HG03103 (cell line): Measurements from ENCODE around the gene CAMK2N1.
"Not testable (repeated sequence)": the region's sequence is repeated elsewhere in the genome, so short reads cannot be mapped to it uniquely, and the experiment has no call there.

Experiments used
- ATAC-seq: cut with Tn5 transposase; IDR thresholded peaks from one replicate; pipeline ENCODE4 v1.9.1; 2021; ENCODE audit warnings: low read depth; ENCODE audit not compliant: unreplicated experiment

Gene CAMK2N1

DNA sequence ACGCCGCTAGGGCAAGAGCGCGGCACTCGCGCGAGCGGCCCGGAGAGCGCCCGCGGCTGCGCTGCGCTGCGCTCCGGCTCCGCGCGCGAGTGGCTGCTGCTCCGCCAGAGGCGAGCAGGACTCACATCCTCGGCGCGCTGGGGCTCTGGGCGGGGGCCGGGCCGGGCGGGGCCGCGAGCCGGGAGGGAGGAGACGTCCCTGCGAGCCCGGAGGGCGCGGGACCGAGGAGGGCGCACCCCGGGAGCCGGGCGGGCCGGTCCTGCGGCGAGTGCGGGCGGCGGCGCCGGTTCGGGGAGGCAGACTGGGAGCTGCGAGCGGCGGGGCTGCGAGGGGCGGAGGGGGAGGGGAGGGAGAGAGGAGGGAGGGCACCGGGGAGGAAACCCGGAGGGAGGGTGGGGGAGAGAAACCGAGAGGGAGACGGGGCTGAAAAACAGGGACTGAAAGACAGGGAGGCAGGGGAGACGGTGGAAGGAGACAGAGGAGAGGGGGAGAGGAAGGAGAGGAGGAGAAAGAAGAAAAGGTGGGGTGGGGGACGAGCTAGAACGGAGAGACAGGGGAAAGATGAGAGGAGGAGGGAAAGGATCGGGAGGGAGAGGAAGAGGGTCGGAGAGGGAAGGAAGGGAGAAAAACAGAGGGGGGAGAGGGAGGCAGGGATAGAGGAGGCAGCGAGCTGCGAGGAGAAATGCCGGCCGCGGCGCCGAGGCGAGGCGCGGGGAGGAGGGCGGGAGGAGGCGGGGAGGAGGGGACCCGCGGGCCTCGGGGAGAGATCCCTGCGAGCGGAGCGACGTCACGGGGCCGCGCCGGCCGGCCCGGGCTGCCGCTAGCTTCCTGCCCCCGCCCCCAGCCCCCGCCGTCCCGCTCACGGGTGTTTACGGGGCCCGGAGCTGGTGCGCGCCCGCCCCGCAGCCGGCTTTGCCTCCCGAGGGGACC lies at the start of gene CAMK2N1:
Gene CAMK2N1 (minus strand): TSS at position 684 of the 930 bp plus-strand sequence. CDS start 831 bp downstream, outside the sequence.
- ATAC-seq, result no peak

DNA sequence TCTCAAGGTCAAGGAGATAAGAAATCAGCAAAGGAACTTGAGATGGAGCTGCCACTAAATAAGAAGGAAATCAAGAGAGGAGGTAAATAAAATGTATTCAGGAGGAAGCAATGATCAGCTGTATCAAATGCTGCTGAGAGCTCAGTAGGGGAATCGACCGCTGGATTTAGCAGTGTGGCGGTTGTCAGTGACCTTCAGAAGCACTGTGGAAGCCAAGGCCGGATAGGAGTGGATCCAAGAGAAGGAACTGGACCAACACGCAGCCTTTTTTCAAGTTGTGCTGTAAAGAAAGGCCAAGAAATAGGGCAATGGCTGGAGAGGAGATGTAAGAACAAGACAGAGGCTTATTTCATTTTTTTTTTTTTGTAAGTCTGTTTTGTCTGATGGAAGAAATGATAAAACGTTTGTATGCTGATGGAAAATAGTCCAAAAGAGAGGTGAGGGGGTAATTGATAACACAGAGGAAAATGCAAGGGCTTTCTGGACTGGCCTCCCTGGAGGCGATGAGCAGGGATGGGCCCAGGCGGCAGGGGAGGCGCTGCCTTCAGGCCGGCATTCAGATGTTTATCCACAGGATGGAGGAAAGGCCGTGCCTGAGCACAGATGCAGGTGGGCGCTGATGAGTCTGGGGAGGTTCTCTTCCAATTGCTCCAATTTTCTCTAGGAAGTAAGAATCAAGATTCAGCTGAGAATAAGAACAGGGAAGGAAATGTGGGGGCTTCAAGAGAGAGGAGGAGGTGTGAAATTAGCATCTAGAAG lies 48.8 kb upstream of the CAMK2N1 start:
- no peak for ATAC-seq

DNA sequence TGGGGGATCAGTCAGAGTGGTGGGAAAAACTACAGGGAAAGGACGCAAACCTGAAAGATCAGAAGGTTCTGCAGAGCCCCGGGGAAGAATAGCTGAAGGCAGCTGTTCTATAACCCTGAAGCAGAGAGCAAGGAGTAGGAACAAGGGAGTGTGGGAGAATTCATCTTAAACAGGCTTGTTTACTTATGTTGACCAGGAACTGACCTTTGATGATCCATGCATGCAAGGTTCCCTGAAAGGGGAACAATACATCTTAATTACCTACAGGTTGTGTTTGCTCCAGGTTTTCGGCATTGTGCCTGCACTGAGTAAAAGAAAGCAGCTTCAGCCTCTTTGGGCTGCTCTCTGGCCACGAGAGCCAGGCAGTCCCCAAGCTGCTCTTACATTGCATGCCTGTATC lies 47.6 kb upstream of the CAMK2N1 start:
- ATAC-seq, result no peak

DNA sequence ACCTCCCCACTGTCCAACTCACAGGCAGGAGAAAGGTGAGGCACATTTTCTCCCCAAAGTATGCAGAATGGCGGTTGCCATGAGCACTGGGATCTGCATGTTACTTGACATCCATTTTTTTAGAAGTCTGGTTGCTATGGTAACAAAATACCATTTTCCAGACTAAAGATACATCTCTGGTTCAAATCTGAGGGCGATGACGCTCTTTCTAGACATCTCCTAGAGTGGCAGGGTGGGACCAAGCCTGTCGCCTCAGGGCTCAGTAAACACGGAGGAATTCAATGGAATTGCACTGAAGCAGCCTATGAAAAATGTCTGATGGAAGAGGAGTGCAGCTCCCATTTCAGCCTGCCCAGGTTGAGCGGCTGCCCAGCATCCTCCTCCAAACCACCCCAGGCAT lies 44.9 kb upstream of the CAMK2N1 start:
- ATAC-seq, result no peak

DNA sequence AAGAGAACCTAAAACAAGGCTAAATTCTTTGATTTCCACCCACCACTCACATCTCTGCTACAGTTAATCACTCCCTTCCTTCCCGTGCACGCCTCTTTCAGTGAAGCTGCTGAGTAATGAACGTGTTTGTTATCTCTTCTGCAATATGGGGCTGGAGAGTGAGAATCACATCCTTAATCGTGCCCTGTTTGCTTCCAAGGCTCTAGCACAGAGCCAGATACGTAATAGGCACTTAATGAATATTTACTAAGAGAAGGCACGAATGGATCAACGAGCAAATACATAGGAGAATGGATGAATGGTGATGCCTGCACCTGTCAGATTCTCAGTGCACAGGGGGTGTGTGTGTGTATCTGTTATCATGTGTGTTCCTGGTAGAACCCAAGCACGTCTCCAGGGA lies 44.3 kb upstream of the CAMK2N1 start:
- no peak for ATAC-seq

DNA sequence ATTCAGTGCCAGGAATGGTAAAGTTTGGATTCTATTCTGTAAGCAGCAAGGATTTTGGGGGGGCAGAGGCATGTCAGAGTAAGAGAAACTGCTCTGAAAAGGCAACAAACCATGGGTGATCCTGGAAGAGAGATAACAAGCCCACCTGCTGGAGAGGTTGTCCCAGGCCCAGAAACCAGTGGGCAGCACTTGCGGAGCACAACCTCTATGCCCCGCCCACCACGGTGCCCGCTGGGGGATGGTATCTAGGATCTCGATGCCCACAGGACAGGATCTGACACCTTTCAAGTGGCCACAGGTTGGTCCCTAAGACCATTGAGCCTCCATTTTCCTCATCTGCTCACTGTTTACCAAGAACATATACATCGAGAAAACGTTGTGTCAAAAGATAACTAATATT lies 42.2 kb upstream of the CAMK2N1 start:
- ATAC-seq, result no peak

DNA sequence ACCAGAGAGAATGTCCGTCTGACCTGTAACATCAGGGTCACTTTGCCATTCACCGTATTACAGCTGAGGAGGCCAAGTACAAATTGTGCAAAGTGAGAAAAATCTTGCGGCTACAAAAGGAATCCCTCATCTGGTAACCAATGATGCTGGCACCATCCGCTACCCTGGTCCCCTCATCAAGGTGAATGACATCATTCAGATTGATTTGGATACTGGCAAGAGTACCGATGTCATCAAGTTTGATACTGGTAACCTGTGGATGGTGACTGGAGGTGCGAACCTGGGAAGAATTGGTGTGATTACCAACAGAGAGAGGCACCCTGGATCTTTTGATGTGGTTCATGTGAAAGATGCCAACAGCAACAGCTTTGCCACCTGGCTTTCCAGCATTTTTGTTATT lies 40.3 kb upstream of the CAMK2N1 start:
- ATAC-seq, result no peak

DNA sequence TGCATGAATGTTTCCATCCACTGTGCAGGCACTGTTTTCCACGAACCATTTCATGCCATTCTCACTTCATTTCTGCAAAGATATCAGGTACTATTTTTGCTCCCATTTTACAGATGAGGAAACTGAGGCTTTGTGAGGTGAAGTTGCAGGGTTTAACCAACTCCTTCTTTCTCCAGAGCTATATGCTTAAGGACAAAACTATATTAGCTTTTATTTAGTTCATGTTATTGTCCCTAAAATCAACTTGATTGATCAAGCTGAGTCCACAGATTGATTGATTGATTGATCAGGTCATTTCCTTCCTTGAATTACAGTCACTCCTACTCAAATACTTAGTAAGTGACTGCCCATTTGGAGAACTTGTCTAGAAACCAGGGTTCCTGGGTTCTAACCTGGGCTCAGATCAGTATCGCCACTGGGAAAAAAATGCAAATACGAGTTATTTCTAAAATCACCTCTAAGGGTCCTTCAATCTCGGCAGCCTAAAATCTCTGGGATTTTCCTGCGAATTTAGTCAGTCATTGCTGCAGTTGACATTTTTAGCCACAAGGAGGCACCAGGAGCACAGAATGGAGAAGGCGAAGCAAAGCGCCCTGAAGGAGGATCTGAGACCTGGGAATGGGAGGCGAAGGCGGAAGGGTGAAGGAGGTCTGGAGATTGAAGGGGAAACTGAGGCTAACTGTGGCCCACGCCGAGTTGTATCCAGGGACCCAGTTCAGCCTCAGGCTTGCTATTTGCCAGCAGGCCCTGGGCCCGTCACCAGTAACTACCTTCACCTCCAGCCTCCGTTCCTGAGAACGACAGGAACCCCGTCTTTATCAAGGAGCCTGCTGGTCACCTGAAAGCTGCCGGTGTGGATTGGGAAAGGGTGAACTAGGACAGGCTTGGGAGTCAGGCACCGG lies 36.2 kb upstream of the CAMK2N1 start:
- no peak for ATAC-seq

DNA sequence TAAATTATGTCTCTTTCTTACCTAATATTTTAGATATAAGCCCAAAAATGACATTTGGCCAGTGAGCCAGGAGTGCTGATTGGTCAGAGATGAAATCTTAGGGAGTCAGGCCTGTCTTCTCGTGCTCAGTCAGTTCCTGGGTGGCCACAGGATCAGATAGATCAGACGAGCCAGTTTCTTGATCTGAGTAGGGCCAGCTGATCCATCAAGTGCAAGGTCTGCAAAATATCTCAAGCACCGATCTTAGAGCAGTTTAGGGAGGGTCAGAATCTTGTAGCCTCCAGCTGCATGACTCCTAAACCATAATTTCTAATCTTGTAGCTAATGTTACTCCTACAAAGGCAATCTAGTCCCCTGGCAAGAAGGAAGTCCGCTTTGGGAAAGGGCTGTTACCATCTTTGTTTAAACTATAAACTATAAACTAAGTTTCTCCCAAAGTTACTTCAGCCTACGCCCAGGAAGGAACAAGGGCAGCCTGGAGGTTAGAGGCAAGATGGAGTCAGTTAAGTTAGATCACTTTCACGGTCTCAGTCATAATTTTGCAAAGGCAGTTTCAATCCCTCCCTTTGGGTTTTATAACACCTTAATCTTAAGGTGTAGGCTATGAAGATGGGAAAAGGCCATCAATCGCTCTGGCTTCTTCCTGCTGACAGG lies 33.7 kb upstream of the CAMK2N1 start:
- not testable (repeated sequence) for ATAC-seq

DNA sequence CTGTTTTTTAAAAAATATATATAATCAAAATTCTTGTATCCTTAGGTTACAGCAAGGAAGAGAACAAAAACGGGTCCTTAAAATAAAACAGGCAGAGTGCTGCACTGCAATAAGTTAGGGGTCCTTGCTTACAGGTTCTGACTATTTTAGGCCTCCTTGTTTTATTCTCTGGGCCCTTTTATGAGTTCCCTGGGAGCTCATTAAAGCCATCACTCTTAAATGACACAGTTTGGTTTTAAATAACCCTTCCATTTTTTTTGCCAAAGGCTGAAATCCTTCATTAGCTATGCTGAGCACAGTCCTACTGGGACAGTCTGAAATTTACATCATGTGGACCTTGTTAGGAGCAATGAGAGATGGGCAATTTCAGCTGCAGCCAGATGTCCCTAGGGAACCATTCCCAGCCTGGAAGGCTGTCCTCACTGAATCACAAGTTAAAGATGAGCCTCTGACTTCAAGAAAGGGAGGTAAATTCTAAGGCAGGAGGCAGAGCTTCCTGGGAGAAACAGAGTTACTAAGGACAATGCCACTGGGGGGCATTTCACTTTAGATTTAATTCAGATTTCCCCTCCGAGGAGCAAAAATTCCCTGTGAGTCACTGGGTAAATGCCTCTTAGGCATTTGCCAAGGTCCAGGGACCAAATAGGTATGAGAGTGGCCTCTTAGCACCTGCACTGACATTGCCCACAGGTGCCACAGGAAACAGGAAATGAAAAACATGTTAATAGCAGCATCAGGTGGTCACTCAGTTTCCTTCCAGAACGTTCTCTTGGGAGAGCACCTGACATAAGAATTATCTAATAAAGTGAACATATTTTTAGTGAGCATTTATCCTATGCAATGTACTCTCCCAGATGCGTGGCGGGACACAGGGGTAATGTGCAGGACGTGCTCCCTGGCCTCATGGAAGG lies 25.8 kb upstream of the CAMK2N1 start:
- no peak for ATAC-seq

DNA sequence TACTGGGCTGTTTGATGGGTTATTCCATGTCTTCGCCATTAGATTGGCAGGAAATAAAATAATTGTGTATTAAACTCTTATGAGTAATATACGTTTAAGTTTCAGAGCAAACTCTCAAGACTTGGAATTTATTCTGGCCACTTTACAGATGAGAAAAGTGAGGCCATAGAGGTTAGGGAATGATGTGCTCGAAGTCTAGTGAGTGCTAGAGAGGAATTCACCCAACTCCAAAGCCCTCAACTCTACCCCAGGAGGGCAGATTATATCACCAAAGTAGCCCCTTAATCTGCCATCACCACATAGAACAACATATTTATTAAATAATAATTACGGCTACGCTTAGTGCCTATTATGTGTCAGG lies 22.4 kb upstream of the CAMK2N1 start:
- ATAC-seq, result no peak

DNA sequence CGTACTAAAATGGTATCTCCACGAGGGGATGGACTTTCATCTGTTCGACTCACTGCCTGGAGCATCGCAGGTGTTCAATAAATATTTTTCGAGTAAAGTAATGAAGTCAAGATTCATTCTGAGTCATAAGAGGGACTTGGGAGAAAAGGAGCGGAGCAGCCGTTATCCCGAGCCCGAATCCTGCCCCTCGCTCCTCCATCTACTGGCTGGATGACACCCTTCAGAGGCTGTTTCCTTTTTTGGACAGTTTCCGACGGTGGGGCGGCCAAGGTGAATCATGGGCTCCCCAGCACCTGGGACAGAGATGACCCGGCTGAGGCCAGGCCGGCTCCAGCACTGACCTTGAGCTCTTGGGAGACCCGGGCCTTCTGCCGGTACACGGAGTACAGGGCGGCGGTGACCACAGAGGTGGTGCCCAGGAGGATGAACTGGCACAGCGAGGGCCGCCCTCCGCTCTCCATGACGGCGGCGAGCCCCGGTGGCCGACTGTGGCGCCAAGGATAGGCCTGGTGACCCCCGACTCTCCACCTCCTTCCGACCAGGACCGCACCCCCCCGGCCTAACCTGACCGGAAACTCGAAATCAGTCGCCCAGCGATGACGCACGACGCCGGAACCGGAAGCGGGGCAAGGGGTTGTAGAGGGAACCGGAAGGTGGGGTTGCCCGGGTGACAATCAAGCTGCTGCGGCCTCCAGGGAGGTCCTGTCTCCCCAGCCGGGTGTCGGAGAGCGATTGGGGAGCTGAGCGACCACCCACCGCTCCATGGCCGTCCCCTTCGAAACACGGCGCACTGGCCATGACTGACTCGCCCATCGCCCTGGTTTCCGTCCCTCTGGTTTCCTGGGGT lies 21.8 kb upstream of the CAMK2N1 start, which contains the start of gene MUL1:
Gene MUL1 (minus strand): TSS at position 588 of the 847 bp plus-strand sequence. CDS start 127 bp downstream, at position 461.
- peak; percentile 71 for ATAC-seq

DNA sequence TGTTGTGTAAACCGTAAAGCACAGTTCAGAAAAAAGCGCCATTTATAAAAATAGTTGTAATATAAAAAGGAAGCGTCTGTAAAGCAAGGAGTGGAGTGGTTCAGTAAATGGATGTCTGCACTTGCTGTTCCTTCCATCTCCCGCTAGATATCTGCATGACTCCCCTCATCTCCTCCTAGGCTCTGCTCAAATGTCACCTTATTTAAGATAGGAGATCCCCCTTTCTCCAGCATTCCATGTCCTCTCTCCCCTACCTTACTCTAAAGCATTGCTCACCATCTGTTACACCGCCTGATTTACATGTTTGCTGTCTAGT lies 21.2 kb upstream of the CAMK2N1 start:
- ATAC-seq, result no peak

DNA sequence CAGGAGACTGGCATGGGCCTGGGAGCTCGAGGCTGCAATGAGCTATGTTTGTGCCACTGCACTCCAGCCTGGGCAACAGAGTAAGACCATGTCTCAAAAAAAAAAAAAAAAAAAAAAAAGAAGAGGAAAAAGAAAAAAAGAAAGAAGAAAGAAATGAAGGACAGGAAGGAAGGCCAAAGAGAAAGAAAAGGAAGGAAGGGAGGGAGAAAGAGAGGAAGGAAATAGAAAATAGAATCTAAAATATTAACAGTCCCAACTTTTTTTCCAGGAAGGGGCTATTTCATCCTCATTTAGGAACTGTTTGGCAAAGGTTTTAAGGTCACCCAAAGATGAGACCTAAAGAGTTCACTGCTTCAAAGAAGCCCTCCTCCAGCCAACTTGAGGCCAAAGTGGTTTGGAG lies 19.5 kb upstream of the CAMK2N1 start:
- no peak for ATAC-seq

DNA sequence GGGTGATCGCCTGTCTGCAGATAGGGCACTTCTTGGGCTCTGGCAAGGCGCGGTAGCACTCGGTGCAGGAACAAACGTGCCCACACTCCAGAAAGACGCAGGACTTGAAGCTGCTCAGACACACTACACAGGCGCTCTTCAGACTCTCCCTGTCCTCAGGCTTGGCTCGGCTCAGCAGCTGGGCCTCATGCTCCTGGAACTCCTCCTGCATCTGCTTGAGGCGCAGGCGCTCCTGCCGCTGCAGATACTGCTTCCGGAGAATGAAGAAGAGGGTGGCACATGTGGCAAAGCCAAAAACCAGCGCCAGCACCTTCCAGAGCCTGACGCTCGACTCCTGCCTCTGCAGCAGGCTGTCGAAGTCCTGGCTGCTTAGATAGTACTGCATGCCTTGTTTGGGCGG lies 14.7 kb upstream of the CAMK2N1 start:
- no peak for ATAC-seq

DNA sequence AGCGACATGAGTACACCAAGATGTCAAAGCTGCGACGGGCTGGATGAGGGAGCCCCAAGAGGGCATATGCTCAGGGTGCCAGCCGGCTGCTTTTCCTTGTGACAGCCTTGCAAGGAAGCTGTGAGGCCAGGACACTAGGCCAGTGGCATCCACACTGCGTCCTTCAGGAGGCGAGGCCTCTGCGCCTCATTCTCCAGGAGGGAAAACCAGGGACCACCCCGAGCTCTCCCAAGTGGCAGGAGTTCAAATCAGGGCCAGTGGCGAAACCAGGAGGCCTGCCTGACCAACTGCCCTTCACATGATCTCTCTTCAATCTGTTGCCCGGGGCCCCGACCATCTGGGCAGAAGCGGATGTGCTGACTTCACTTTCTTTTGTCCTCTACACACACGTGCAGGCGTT lies 13.7 kb upstream of the CAMK2N1 start:
- ATAC-seq, result no peak

DNA sequence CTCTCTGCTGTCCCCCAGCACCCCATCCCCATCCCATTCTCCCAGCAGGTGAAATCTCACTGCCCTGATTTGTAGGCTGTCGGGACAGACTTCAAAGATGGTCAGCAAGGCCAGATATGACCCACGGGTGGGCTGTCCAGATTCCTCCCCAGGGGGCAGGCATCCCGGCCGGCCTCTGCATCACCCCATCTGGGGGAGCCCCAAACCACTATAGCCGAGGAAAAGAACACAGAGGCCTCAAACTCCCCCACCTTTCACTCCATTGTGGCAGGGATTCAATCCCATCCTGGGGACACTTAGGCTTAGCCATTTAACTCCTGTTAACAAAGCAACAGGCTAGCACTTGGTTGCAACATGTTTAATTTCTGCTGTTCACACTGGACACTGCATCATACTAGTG lies 13.1 kb upstream of the CAMK2N1 start:
- ATAC-seq, result no peak

DNA sequence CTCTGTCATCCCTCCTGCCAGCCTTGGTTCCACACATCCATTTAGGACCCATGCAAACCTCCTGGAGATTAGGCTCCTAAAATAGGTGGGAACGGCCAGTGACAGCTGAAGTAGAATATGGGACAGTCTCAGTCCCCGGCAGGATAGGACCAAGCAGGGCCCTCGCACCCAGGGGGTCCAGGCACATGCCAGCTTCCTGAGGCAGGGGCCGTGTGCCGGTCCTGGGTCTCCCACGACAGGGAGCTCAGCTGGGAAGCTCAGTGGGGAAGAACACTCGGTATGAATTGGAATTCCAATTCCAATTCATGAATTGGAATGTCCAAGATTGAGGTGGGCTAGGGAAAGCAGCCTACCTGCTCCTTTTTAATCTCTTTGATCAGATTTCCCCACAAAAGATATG lies 12.1 kb upstream of the CAMK2N1 start:
- ATAC-seq, result no peak
